ENCODE measurements around the gene ERLEC1.
"Not testable (repeated sequence)": the region's sequence is repeated elsewhere in the genome, so short reads cannot be mapped to it uniquely, and the experiment has no call there.

The ERLEC1 gene

GRCh38 chr2:53756644-53757043 lies 30.2 kb upstream of the ERLEC1 start:
- no peaks in the 10 kb centered on the region for H3K27me3 ChIP-seq (ENCODE audit: control insufficient read depth, insufficient read depth, low read length)
- H3K36me3 ChIP-seq (ENCODE audit: control insufficient read depth, insufficient read depth, low read length), result peaks cover 17% of the 10 kb centered on the region; the same call in 1 of the 2 replicates
- no peaks in the 10 kb centered on the region for H3K4me1 ChIP-seq (ENCODE audit: control insufficient read depth, insufficient read depth, low read length)
- no peak overlapping the region for H3K4me3 ChIP-seq (ENCODE audit: low read depth, low read length)
- H3K9ac ChIP-seq (ENCODE audit: low read depth, low read length), result no peak overlapping the region
- H3K27ac ChIP-seq (ENCODE audit: low read depth, low read length), result no peak overlapping the region
- no peaks in the 10 kb centered on the region for H3K9me3 ChIP-seq (ENCODE audit: control insufficient read depth, insufficient read depth, low read length)

- not testable (repeated sequence) for H3K9ac ChIP-seq (ENCODE audit: low read depth, low read length); H3K4me1 ChIP-seq (ENCODE audit: control insufficient read depth, insufficient read depth, low read length); H3K9me3 ChIP-seq (ENCODE audit: control insufficient read depth, insufficient read depth, low read length); H3K27me3 ChIP-seq (ENCODE audit: control insufficient read depth, insufficient read depth, low read length); H3K27ac ChIP-seq (ENCODE audit: low read depth, low read length); H3K4me3 ChIP-seq (ENCODE audit: low read depth, low read length)
- peaks cover 23% of the 10 kb centered on the region for H3K36me3 ChIP-seq (ENCODE audit: control insufficient read depth, insufficient read depth, low read length)
These were observed 29.6 kb upstream of the ERLEC1 start for GRCh38 chr2:53757206-53757605.

GRCh38 chr2:53765767-53766166 lies 21.1 kb upstream of the ERLEC1 start:
- Histone ChIP-seq H3K4me1 (ENCODE audit: control insufficient read depth, insufficient read depth, low read length) (no peaks in the 10 kb centered on the region; the same call in 1 of the 2 replicates), H3K36me3 (ENCODE audit: control insufficient read depth, insufficient read depth, low read length) (peaks cover 27% of the 10 kb centered on the region), H3K4me3 (ENCODE audit: low read depth, low read length) (no peak overlapping the region), H3K27me3 (ENCODE audit: control insufficient read depth, insufficient read depth, low read length) (no peaks in the 10 kb centered on the region), H3K9ac (ENCODE audit: low read depth, low read length) (no peak overlapping the region), H3K9me3 (ENCODE audit: control insufficient read depth, insufficient read depth, low read length) (no peaks in the 10 kb centered on the region), H3K27ac (ENCODE audit: low read depth, low read length) (no peak overlapping the region)

- H3K4me3 ChIP-seq (ENCODE audit: low read depth, low read length), result peak within 1 kb of the TSS; percentile 80
- no peaks in the 10 kb centered on the region for H3K27me3 ChIP-seq (ENCODE audit: control insufficient read depth, insufficient read depth, low read length)
- peaks cover 19% of the 10 kb centered on the region for H3K36me3 ChIP-seq (ENCODE audit: control insufficient read depth, insufficient read depth, low read length)
- H3K9me3 ChIP-seq (ENCODE audit: control insufficient read depth, insufficient read depth, low read length), result no peaks in the 10 kb centered on the region
- H3K27ac ChIP-seq (ENCODE audit: low read depth, low read length), result peak within 1 kb of the TSS; percentile 83
- peak within 1 kb of the TSS; percentile 85 for H3K9ac ChIP-seq (ENCODE audit: low read depth, low read length)
- H3K4me1 ChIP-seq (ENCODE audit: control insufficient read depth, insufficient read depth, low read length), result no peaks in the 10 kb centered on the region; the same call in 1 of the 2 replicates
These were observed 19.2 kb upstream of the ERLEC1 start, which contains the start of gene CHAC2 for GRCh38 chr2:53767405-53768241. Gene CHAC2 (plus strand): TSS chr2:53767804. CDS start chr2:53767887, 83 bp downstream.

GRCh38 chr2:53768242-53768542 lies 18.7 kb upstream of the ERLEC1 start:
- no peaks in the 10 kb centered on the region; the same call in 1 of the 2 replicates for H3K4me1 ChIP-seq (ENCODE audit: control insufficient read depth, insufficient read depth, low read length)
- peak overlapping the region; percentile 80 for H3K4me3 ChIP-seq (ENCODE audit: low read depth, low read length)
- peaks cover 16% of the 10 kb centered on the region; the same call in 1 of the 2 replicates for H3K36me3 ChIP-seq (ENCODE audit: control insufficient read depth, insufficient read depth, low read length)
- H3K9me3 ChIP-seq (ENCODE audit: control insufficient read depth, insufficient read depth, low read length), result no peaks in the 10 kb centered on the region
- peak overlapping the region; percentile 85 for H3K9ac ChIP-seq (ENCODE audit: low read depth, low read length)
- peak overlapping the region; percentile 83 for H3K27ac ChIP-seq (ENCODE audit: low read depth, low read length)
- no peaks in the 10 kb centered on the region for H3K27me3 ChIP-seq (ENCODE audit: control insufficient read depth, insufficient read depth, low read length)

GRCh38 chr2:53769318-53769945 lies 17.4 kb upstream of the ERLEC1 start:
- Histone ChIP-seq H3K4me1 (ENCODE audit: control insufficient read depth, insufficient read depth, low read length) (no peaks in the 10 kb centered on the region; the same call in 1 of the 2 replicates), H3K27me3 (ENCODE audit: control insufficient read depth, insufficient read depth, low read length) (no peaks in the 10 kb centered on the region), H3K36me3 (ENCODE audit: control insufficient read depth, insufficient read depth, low read length) (peaks cover 12% of the 10 kb centered on the region), H3K4me3 (ENCODE audit: low read depth, low read length) (0 out of 2 replicates have a peak overlapping the region, but pooled peaks have one; percentile 80), H3K9me3 (ENCODE audit: control insufficient read depth, insufficient read depth, low read length) (no peaks in the 10 kb centered on the region), H3K9ac (ENCODE audit: low read depth, low read length) (no peak overlapping the region), H3K27ac (ENCODE audit: low read depth, low read length) (no peak overlapping the region)

GRCh38 chr2:53770264-53770663 lies 16.6 kb upstream of the ERLEC1 start:
- Histone ChIP-seq H3K9me3 (ENCODE audit: control insufficient read depth, insufficient read depth, low read length) (no peaks in the 10 kb centered on the region), H3K36me3 (ENCODE audit: control insufficient read depth, insufficient read depth, low read length) (peaks cover 18% of the 10 kb centered on the region), H3K9ac (ENCODE audit: low read depth, low read length) (no peak overlapping the region), H3K4me1 (ENCODE audit: control insufficient read depth, insufficient read depth, low read length) (no peaks in the 10 kb centered on the region; the same call in 1 of the 2 replicates), H3K27me3 (ENCODE audit: control insufficient read depth, insufficient read depth, low read length) (no peaks in the 10 kb centered on the region), H3K4me3 (ENCODE audit: low read depth, low read length) (no peak overlapping the region), H3K27ac (ENCODE audit: low read depth, low read length) (no peak overlapping the region)

- Histone ChIP-seq H3K36me3 (ENCODE audit: control insufficient read depth, insufficient read depth, low read length) (peaks cover 47% of the 10 kb centered on the region), H3K27ac (ENCODE audit: low read depth, low read length) (no peak overlapping the region), H3K27me3 (ENCODE audit: control insufficient read depth, insufficient read depth, low read length) (no peaks in the 10 kb centered on the region), H3K9ac (ENCODE audit: low read depth, low read length) (no peak overlapping the region), H3K4me3 (ENCODE audit: low read depth, low read length) (no peak overlapping the region), H3K9me3 (ENCODE audit: control insufficient read depth, insufficient read depth, low read length) (no peaks in the 10 kb centered on the region), H3K4me1 (ENCODE audit: control insufficient read depth, insufficient read depth, low read length) (no peaks in the 10 kb centered on the region)
These were observed 9.7 kb upstream of the ERLEC1 start for GRCh38 chr2:53777134-53777533.

- H3K27me3 ChIP-seq (ENCODE audit: control insufficient read depth, insufficient read depth, low read length), result no peaks in the 10 kb centered on the region
- H3K36me3 ChIP-seq (ENCODE audit: control insufficient read depth, insufficient read depth, low read length), result peaks cover 45% of the 10 kb centered on the region
- H3K4me3 ChIP-seq (ENCODE audit: low read depth, low read length), result no peak overlapping the region
- H3K4me1 ChIP-seq (ENCODE audit: control insufficient read depth, insufficient read depth, low read length), result peaks cover 11% of the 10 kb centered on the region; the same call in 1 of the 2 replicates
- no peak overlapping the region for H3K27ac ChIP-seq (ENCODE audit: low read depth, low read length)
- no peak overlapping the region for H3K9ac ChIP-seq (ENCODE audit: low read depth, low read length)
- no peaks in the 10 kb centered on the region for H3K9me3 ChIP-seq (ENCODE audit: control insufficient read depth, insufficient read depth, low read length)
These were observed 8.2 kb upstream of the ERLEC1 start for GRCh38 chr2:53778536-53779162.

- Histone ChIP-seq H3K4me1 (ENCODE audit: control insufficient read depth, insufficient read depth, low read length) (peaks cover 25% of the 10 kb centered on the region), H3K9ac (ENCODE audit: low read depth, low read length) (no peak overlapping the region), H3K27me3 (ENCODE audit: control insufficient read depth, insufficient read depth, low read length) (no peaks in the 10 kb centered on the region), H3K36me3 (ENCODE audit: control insufficient read depth, insufficient read depth, low read length) (peaks cover 31% of the 10 kb centered on the region), H3K9me3 (ENCODE audit: control insufficient read depth, insufficient read depth, low read length) (no peaks in the 10 kb centered on the region), H3K27ac (ENCODE audit: low read depth, low read length) (no peak overlapping the region), H3K4me3 (ENCODE audit: low read depth, low read length) (no peak overlapping the region)
These were observed 6.8 kb upstream of the ERLEC1 start for GRCh38 chr2:53780056-53780455.

- Histone ChIP-seq H3K9me3 (ENCODE audit: control insufficient read depth, insufficient read depth, low read length) (no peaks in the 10 kb centered on the region), H3K4me1 (ENCODE audit: control insufficient read depth, insufficient read depth, low read length) (peaks cover 29% of the 10 kb centered on the region), H3K27ac (ENCODE audit: low read depth, low read length) (no peak overlapping the region), H3K9ac (ENCODE audit: low read depth, low read length) (no peak overlapping the region), H3K27me3 (ENCODE audit: control insufficient read depth, insufficient read depth, low read length) (no peaks in the 10 kb centered on the region), H3K36me3 (ENCODE audit: control insufficient read depth, insufficient read depth, low read length) (peaks cover 20% of the 10 kb centered on the region), H3K4me3 (ENCODE audit: low read depth, low read length) (no peak overlapping the region)
These were observed 4.2 kb upstream of the ERLEC1 start for GRCh38 chr2:53782676-53783075.
